Measurements from ENCODE around the gene GPR132. TPM values are rescaled to one million over a fixed set of nuclear protein-coding genes. Genes with fewer than 3 reads are reported as not detected.

Gene GPR132
- total and polyA plus RNA-seq, 11 donors, result 0.27 to 5.3 (median 0.75) TPM

- 88 to 91% (median 89%) methylated on average over 12 to 15 of the region's 15 CpGs for WGBS, 4 donors
- DNase-seq, result no peak
Measured at GRCh38 chr14:105096206-105096875, 31.1 kb upstream of the GPR132 start.

DNA sequence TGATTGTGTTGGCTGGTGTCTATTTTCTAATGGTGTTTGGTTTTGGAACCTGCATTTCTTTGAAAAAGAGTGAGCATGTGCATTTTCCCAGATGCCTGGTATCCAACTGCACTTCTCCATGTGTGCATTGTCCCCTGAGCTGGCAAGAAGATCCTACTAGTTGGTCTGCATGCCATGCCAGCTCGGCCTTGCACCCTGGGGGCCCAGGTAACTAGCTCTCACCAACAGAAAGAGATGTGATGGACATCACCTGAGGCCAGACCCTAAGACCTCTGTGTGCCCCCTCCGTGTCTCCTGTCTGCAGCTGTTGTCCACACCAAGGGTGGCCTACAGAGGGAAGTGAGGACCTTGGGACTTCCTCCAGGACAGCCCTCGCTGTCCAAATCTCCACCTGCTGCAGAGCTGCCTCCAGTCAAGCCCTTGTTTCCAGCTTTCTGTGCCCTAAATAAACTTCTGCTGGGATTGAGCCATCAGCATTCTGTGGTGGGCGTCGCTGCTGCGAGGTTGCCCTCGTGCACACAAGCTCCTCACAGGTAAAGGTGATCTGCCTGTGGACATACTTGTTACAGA is 30.1 kb upstream of the GPR132 start:
- no peak overlapping the region for H3K27ac ChIP-seq
- DNase-seq (peak in 1 of 5 donors; percentile 11), ATAC-seq (no peak)
- TF ChIP-seq CTCF (IDR thresholded peaks at IDR 0.05), result no peak
- no peak for TF ChIP-seq POLR2A (IDR thresholded peaks at IDR 0.05)
- peaks cover 0 to 7% (median 0%) of the 10 kb centered on the region in 12 donors for H3K9me3 ChIP-seq
- no peaks in the 10 kb centered on the region for H3K36me3 ChIP-seq
- H3K27me3 ChIP-seq, result no peaks in the 10 kb centered on the region
- H3K4me3 ChIP-seq, result no peak overlapping the region
- WGBS, 4 donors, result 95 to 99% (median 96%) methylated on average over 7 of the region's 7 CpGs
- intact Hi-C loops (cut with DNase I), result loop anchor here in 7 of 10 donors (2.0 to 10.0 kb wide), 6 partner anchors 57 to 429 kb away; partner anchors contain the start of genes JAG2 (in 2 of the 7) and TMEM121 (in 2 of the 7)
- peaks cover 7 to 39% (median 33%) of the 10 kb centered on the region in 12 donors for H3K4me1 ChIP-seq

More at GRCh38 chr14:105096206-105096875, 31.1 kb upstream of the GPR132 start:
- no peaks in the 10 kb centered on the region for H3K36me3 ChIP-seq
- H3K9me3 ChIP-seq, result peaks cover 0 to 7% (median 0%) of the 10 kb centered on the region in 12 donors
- H3K4me1 ChIP-seq, result peaks cover 7 to 29% (median 22%) of the 10 kb centered on the region in 12 donors
- no peaks in the 10 kb centered on the region for H3K27me3 ChIP-seq
- no peak overlapping the region for H3K27ac ChIP-seq
- intact Hi-C loops (cut with DNase I), result loop anchor here in 7 of 10 donors (5.0 to 10.0 kb wide), 5 partner anchors 56 to 428 kb away; partner anchors contain the start of genes JAG2 (in 2 of the 7) and TMEM121 (in 2 of the 7)
- no peak overlapping the region for H3K4me3 ChIP-seq
- ATAC-seq, result no peak
- no peak for TF ChIP-seq CTCF (IDR thresholded peaks at IDR 0.05)
- no peak for TF ChIP-seq POLR2A (IDR thresholded peaks at IDR 0.05)

DNA sequence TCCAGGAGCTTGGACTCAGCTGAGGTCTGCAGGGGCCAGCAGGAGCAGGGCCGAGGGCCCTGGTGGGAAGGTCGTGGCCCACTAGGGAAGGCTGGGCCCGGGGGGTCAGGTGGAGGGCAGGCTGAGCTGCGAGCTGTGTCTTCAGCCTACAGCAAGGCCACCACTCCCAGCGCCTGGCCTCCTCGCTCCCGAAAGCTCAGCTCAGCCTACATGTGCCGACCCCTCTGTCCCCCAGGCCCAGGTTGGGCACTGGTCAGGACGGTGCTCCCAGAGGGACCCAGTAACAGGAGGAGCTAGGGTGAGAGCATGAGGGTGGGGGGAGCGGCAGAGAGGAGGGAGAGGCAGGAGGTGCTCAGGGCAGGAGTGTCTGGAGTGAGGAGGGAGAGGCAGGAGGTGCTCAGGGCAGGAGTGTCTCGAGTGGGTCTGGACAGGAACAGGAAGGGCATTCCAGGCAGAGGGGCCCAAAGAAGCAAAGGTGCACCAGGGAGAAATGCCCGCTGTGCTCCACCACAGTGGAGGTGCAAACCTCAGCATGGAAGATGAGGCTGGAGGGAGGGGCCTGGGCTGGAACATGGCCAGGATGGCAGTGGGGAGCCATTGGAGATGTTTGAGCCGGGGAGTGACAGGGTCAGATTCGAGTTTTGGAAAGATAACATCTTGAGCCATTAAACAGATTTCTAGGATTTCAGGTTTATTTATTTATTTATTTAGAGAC is 29.1 kb upstream of the GPR132 start:
- peaks cover 0 to 2% (median 0%) of the 10 kb centered on the region in 12 donors for H3K9me3 ChIP-seq
- intact Hi-C loops (cut with DNase I), result loop anchor here (2.0 to 10.0 kb wide), 11 partner anchors 58 to 430 kb away; partner anchors contain the start of genes JAG2 (in 5 of the 10) and TMEM121 (in 2 of the 10)

More for the DNA sequence above, 29.1 kb upstream of the GPR132 start:
- H3K27me3 ChIP-seq, result no peaks in the 10 kb centered on the region
- TF ChIP-seq CTCF (IDR thresholded peaks at IDR 0.05), result no peak
- TF ChIP-seq POLR2A (IDR thresholded peaks at IDR 0.05), result no peak
- peaks cover 7 to 42% (median 35%) of the 10 kb centered on the region in 12 donors for H3K4me1 ChIP-seq
- no peaks in the 10 kb centered on the region for H3K36me3 ChIP-seq
- peak overlapping the region in 9 of 12 donors; percentile 53 to 95 (median 85) for H3K27ac ChIP-seq
- ATAC-seq (no peak), DNase-seq (peak in 2 of 5 donors; percentile 20 to 29)
- peak overlapping the region in 11 of 12 donors; percentile 64 to 87 (median 77) for H3K4me3 ChIP-seq
- WGBS, 4 donors, result 70 to 86% (median 74%) methylated on average over 12 to 14 of the region's 14 CpGs

Data from heart left ventricle (tissue), 16 donors.